ENCODE results near the gene COLEC11.

Gene COLEC11

GRCh38 chr2:3679180-3679579, 84.3 kb downstream of the COLEC11 start:
- DNase-seq: no peak

- no peak for DNase-seq
These were observed 84.9 kb downstream of the COLEC11 start for GRCh38 chr2:3679616-3680393.

- DNase-seq: no peak
These were observed 85.8 kb downstream of the COLEC11 start for GRCh38 chr2:3680548-3681345.

- no peak for DNase-seq
These were observed 86.7 kb downstream of the COLEC11 start for GRCh38 chr2:3681625-3682024.

GRCh38 chr2:3682811-3683210, 87.9 kb downstream of the COLEC11 start:
- DNase-seq: no peak

- no peak for DNase-seq
These were observed 89.0 kb downstream of the COLEC11 start for GRCh38 chr2:3683748-3684454.

- peak; percentile 11 for DNase-seq
These were observed 95.3 kb downstream of the COLEC11 start for GRCh38 chr2:3689998-3690748.

- no peak for DNase-seq
These were observed 97.5 kb downstream of the COLEC11 start for GRCh38 chr2:3692375-3692774.

Measured in DMS153 (cell line).